ENCODE data around the gene IL1F10.

IL1F10 gene

GRCh38 chr2:113068706-113069485, 1.1 kb downstream of the IL1F10 start:
- Mint-ChIP-seq H3K4me3 (no peak overlapping the region), H3K4me1 (no peaks in the 10 kb centered on the region), H3K27ac (no peak overlapping the region), H3K36me3 (no peaks in the 10 kb centered on the region), H3K9me3 (no peaks in the 10 kb centered on the region)
- DNase-seq (ENCODE audit: low spot score in 2 of 2) (no peak), ATAC-seq (no peak)

- peaks cover 4% of the 10 kb centered on the region for H3K4me1 Mint-ChIP-seq
- DNase-seq (ENCODE audit: low spot score in 2 of 2) (no peak), ATAC-seq (no peak)
- H3K27ac Mint-ChIP-seq, result no peak overlapping the region
- H3K4me3 Mint-ChIP-seq, result no peak overlapping the region
- no peaks in the 10 kb centered on the region for H3K9me3 Mint-ChIP-seq
- H3K36me3 Mint-ChIP-seq, result no peaks in the 10 kb centered on the region
These were observed 2.2 kb downstream of the IL1F10 start for GRCh38 chr2:113069676-113070605.

DNA sequence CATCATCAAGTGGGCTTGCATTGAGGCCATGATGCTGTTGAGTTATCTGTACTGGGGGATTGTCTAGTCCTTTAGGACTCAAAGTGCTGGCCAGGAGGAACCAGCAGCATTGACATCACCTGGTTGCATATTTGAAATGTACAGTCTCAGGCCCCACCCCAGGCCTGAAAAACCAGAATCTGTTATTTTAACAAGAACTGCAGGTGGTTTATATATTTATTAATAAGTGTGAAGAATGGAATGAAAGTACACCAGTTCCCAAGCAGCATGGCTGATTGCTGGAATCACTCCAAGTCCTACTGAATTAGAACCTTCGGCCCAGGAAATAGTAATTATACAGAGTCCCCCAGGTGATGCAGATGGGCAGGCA, 2.8 kb downstream of the IL1F10 start:
- ATAC-seq, result no peak
- H3K36me3 Mint-ChIP-seq, result no peaks in the 10 kb centered on the region
- peaks cover 7% of the 10 kb centered on the region for H3K4me1 Mint-ChIP-seq

DNA sequence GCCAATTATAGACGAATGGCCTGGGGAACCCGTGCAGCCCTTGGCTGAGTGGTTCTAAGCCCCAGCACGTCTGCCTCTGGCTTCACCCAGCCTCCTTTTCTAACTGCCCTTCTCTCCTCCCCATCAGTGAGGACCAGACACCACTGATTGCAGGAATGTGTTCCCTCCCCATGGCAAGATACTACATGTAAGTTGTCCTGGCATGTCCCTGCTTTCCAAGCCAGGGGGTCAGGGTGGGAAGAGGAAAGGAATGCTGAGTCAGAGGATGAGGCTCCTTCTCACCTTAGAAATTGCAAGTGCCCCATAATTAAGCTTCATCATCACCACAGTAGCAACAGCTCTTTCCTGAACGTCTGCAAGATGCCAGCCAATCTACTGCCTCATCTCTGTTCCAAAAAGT, 4.8 kb downstream of the IL1F10 start:
- DNase-seq (ENCODE audit: low spot score in 2 of 2) (no peak), ATAC-seq (no peak)
- Mint-ChIP-seq H3K4me3 (no peak overlapping the region), H3K4me1 (peaks cover 7% of the 10 kb centered on the region), H3K27ac (no peak overlapping the region), H3K9me3 (no peaks in the 10 kb centered on the region), H3K36me3 (no peaks in the 10 kb centered on the region)

More for the DNA sequence above, 2.8 kb downstream of the IL1F10 start:
- Mint-ChIP-seq H3K27ac (no peak overlapping the region), H3K9me3 (no peaks in the 10 kb centered on the region), H3K4me3 (no peak overlapping the region)
- DNase-seq (ENCODE audit: low spot score in 2 of 2), result no peak

- DNase-seq (ENCODE audit: low spot score in 2 of 2) (no peak), ATAC-seq (no peak)
- H3K4me3 Mint-ChIP-seq, result no peak overlapping the region
- H3K27ac Mint-ChIP-seq, result no peak overlapping the region
- H3K4me1 Mint-ChIP-seq, result peaks cover 7% of the 10 kb centered on the region
- H3K9me3 Mint-ChIP-seq, result no peaks in the 10 kb centered on the region
- no peaks in the 10 kb centered on the region for H3K36me3 Mint-ChIP-seq
These were observed 5.6 kb downstream of the IL1F10 start for GRCh38 chr2:113073325-113073834.

DNA sequence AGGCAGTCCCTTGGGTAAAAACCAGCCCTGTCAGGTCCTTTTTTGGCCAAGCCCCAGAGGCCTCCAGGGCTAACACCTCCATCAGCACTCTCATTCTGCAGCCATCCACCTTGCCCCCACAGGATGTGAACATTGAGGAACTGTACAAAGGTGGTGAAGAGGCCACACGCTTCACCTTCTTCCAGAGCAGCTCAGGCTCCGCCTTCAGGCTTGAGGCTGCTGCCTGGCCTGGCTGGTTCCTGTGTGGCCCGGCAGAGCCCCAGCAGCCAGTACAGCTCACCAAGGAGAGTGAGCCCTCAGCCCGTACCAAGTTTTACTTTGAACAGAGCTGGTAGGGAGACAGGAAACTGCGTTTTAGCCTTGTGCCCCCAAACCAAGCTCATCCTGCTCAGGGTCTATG, 7.3 kb downstream of the IL1F10 start:
- H3K9me3 Mint-ChIP-seq, result no peaks in the 10 kb centered on the region
- peaks cover 7% of the 10 kb centered on the region for H3K4me1 Mint-ChIP-seq
- ATAC-seq (peak; percentile 19), DNase-seq (ENCODE audit: low spot score in 2 of 2) (no peak)
- no peaks in the 10 kb centered on the region for H3K36me3 Mint-ChIP-seq
- H3K27ac Mint-ChIP-seq, result no peak overlapping the region
- no peak overlapping the region for H3K4me3 Mint-ChIP-seq

GRCh38 chr2:113075600-113075999, 7.8 kb downstream of the IL1F10 start:
- no peak overlapping the region for H3K27ac Mint-ChIP-seq
- DNase-seq (ENCODE audit: low spot score in 2 of 2), result no peak
- no peak for ATAC-seq
- H3K36me3 Mint-ChIP-seq, result no peaks in the 10 kb centered on the region
- H3K9me3 Mint-ChIP-seq, result no peaks in the 10 kb centered on the region
- H3K4me1 Mint-ChIP-seq, result peaks cover 7% of the 10 kb centered on the region
- H3K4me3 Mint-ChIP-seq, result no peak overlapping the region

- Mint-ChIP-seq H3K36me3 (no peaks in the 10 kb centered on the region), H3K27ac (no peak overlapping the region), H3K4me1 (peaks cover 15% of the 10 kb centered on the region), H3K4me3 (no peak overlapping the region), H3K9me3 (no peaks in the 10 kb centered on the region)
- no peak for ATAC-seq
- DNase-seq (ENCODE audit: low spot score in 2 of 2), result no peak
These were observed 9.3 kb downstream of the IL1F10 start for GRCh38 chr2:113076954-113077669.

GRCh38 chr2:113077921-113078320, 10.2 kb downstream of the IL1F10 start:
- Mint-ChIP-seq H3K27ac (no peak overlapping the region), H3K9me3 (no peaks in the 10 kb centered on the region), H3K4me3 (no peak overlapping the region), H3K4me1 (peaks cover 15% of the 10 kb centered on the region), H3K36me3 (no peaks in the 10 kb centered on the region)
- DNase-seq (ENCODE audit: low spot score in 2 of 2) (no peak), ATAC-seq (no peak)

DNA sequence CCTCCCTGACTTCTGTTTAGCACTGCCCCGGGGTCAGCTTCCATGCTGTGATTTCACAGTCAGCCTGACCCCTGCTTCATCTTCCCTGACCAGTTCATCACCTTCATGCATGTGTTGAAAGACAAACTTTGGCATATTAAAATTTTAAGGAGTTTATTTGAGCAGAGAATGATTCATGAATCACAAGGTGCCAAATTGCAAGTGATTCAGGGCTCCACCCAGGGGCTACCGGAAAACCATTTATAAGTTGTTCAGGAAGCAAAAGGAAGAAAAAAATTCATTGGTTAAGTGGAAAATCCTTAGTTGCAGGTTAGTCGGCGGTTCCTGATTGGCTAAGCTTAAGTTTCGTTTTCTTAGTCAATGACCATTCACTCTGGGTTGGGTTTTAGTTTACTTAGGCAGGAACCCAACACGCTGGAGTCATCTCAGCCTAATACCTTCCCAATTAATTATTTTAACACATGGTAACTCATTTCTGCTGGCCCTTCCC, 10.6 kb downstream of the IL1F10 start:
- Mint-ChIP-seq H3K27ac (no peak overlapping the region), H3K4me1 (peaks cover 17% of the 10 kb centered on the region), H3K9me3 (no peaks in the 10 kb centered on the region), H3K4me3 (no peak overlapping the region), H3K36me3 (no peaks in the 10 kb centered on the region)
- ATAC-seq (no peak), DNase-seq (ENCODE audit: low spot score in 2 of 2) (no peak)

GRCh38 chr2:113079131-113079530, 11.4 kb downstream of the IL1F10 start:
- Mint-ChIP-seq H3K4me1 (peaks cover 20% of the 10 kb centered on the region), H3K36me3 (no peaks in the 10 kb centered on the region), H3K4me3 (no peak overlapping the region), H3K27ac (no peak overlapping the region), H3K9me3 (no peaks in the 10 kb centered on the region)
- ATAC-seq (no peak), DNase-seq (ENCODE audit: low spot score in 2 of 2) (no peak)

DNA sequence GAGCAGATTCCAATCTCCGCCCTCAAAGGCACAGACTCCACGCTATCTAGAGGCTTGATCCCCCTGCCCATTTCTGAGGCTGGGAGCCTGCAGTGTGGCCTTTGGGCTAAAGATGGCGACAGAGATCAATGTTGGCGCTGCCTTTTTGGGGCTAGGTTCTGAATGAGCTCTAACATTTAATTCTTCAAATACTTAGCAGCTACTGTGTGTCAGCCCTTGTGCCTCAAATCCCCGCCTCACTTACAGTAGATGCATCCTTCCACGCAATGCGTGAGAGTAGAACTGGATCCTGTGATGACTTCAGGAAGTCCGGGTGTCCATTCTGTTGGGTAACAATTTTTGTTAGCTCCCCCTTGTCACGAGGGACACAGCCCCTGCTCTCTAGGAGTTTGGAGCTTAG, 12.4 kb downstream of the IL1F10 start:
- Mint-ChIP-seq H3K4me3 (no peak overlapping the region), H3K36me3 (no peaks in the 10 kb centered on the region), H3K4me1 (peaks cover 22% of the 10 kb centered on the region), H3K9me3 (no peaks in the 10 kb centered on the region), H3K27ac (no peak overlapping the region)
- DNase-seq (ENCODE audit: low spot score in 2 of 2) (peak; percentile 54 to 81), ATAC-seq (peak; percentile 54)

GRCh38 chr2:113081488-113082210, 13.9 kb downstream of the IL1F10 start:
- Mint-ChIP-seq H3K9me3 (no peaks in the 10 kb centered on the region), H3K36me3 (no peaks in the 10 kb centered on the region), H3K4me1 (peaks cover 27% of the 10 kb centered on the region), H3K27ac (no peak overlapping the region), H3K4me3 (no peak overlapping the region)
- DNase-seq (ENCODE audit: low spot score in 2 of 2) (no peak), ATAC-seq (peak; percentile 73)

DNA sequence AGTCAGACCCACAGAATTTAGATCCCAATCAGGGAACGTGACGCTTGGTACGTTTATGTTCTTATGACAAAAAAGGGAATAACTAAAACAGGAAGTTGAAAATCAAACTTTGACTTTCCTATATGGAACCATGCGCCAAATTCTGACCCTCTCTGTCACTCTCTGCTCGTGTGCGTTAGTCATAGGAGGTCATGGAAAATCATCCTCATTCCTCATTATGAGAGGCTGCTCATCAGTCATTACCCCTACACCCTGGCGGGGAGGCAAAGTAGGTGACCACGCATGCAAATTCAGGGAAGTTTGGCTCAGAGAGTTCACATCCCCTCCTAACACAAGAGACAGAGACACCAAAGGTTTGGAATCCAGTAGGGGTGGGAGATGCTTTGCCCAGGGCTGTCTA, 15.5 kb downstream of the IL1F10 start:
- ATAC-seq (peak; percentile 34), DNase-seq (ENCODE audit: low spot score in 2 of 2) (no peak)
- Mint-ChIP-seq H3K4me1 (peaks cover 27% of the 10 kb centered on the region), H3K27ac (no peak overlapping the region), H3K36me3 (no peaks in the 10 kb centered on the region), H3K9me3 (no peaks in the 10 kb centered on the region), H3K4me3 (no peak overlapping the region)
